ENCODE data around the gene DHRS7. TPM values are rescaled to one million over a fixed set of nuclear protein-coding genes. Genes with fewer than 3 reads are reported as not detected.

The DHRS7 gene
- total and polyA plus RNA-seq, 9 of the 15 experiments (the other 6 are each of a cell fraction or from before 2014, with no cell fraction given) = 10.2 to 20.1 (median 15.7) TPM

- TF ChIP-seq CEBPZ (IDR thresholded peaks at IDR 0.05; ENCODE audit: borderline replicate concordance, low read depth, low read length) (no peak), CREB5 (CRISPR knock-in tag; IDR thresholded peaks at IDR 0.05) (no peak), ZC3H11A (IDR thresholded peaks at IDR 0.05; ENCODE audit: low read depth, low read length) (no peak), JUN (IDR thresholded peaks at IDR 0.05; ENCODE audit: borderline replicate concordance, low read depth, low read length) (no peak), JUN (CRISPR knock-in tag; IDR thresholded peaks at IDR 0.05; ENCODE audit: borderline replicate concordance) (no peak), PHF21A (IDR thresholded peaks at IDR 0.05; ENCODE audit: borderline replicate concordance, low read depth) (no peak), DPF2 (IDR thresholded peaks at IDR 0.05) (no peak), ZNF280B (CRISPR knock-in tag; IDR thresholded peaks at IDR 0.05) (no peak), EP300 (IDR thresholded peaks at IDR 0.05; ENCODE audit: low read length) (no peak)
These were observed 3.7 kb downstream of the DHRS7 start (continued) for GRCh38 chr14:60161196-60162107.
